OCI-LY7 (cell line): ENCODE measurements around the gene ZKSCAN4. TPM values are rescaled to one million over a fixed set of nuclear protein-coding genes. Genes with fewer than 3 reads are reported as not detected.

Source experiments
- BruUV-seq: library from RNA; stranded (reverse); fragments of 400-500 nt; replicated peaks from 2 replicates; lab custom pipeline; 2021; lab: Mats Ljungman, UMichigan
- CTCF ChIA-PET: fragments of 300-600 bp; sonication (Branson Sonifier 250); formaldehyde crosslinking; loops from one replicate; lab custom pipeline; 2022; ENCODE audit warnings: antibody characterized with exemption; ENCODE audit not compliant: unreplicated experiment; lab: Charles Lee
- POLR2A ChIA-PET: fragments of 300-600 bp; sonication (Branson Sonifier 250); formaldehyde crosslinking; loops from one replicate; lab custom pipeline; 2022; ENCODE audit warnings: antibody characterized with exemption; lab: Charles Lee
- DNase-seq: peaks from one replicate; pipeline ENCODE4 v3.0.0-alpha.2; 2015; ENCODE audit warnings: low spot score
- H2AFZ ChIP-seq: fragments of 200-600 bp; sonication (generic), shearing (Covaris generic); 2 replicates; pipeline ENCODE4 v1.6.1; 2014; ENCODE audit warnings: mild to moderate bottlenecking, antibody characterized with exemption, low read length, moderate library complexity
- H3K27ac ChIP-seq: fragments of 200-600 bp; sonication (generic); 2 replicates; pipeline ENCODE4 v1.5.1; 2014; ENCODE audit warnings: mixed run types, low read depth, mild to moderate bottlenecking, moderate library complexity, low read length, inconsistent platforms; ENCODE audit not compliant: poor library complexity, severe bottlenecking
- H3K36me3 ChIP-seq: fragments of 200-600 bp; sonication (generic); 2 replicates; pipeline ENCODE4 v1.6.1; 2014; ENCODE audit warnings: mild to moderate bottlenecking, antibody characterized with exemption, low read length, moderate library complexity, mixed read lengths; ENCODE audit not compliant: insufficient read depth
- H3K4me1 ChIP-seq: fragments of 200-600 bp; sonication (generic); 2 replicates; pipeline ENCODE4 v1.5.1; 2014; ENCODE audit warnings: mild to moderate bottlenecking, low read length; ENCODE audit not compliant: insufficient read depth, poor library complexity, severe bottlenecking
- H3K4me2 ChIP-seq: fragments of 200-600 bp; sonication (generic); 2 replicates; pipeline ENCODE4 v1.6.1; 2014; ENCODE audit warnings: mild to moderate bottlenecking, low read length
- H3K4me3 ChIP-seq: fragments of 200-600 bp; sonication (generic); 2 replicates; pipeline ENCODE4 v1.5.1; 2014; ENCODE audit warnings: mild to moderate bottlenecking, low read depth, low read length; ENCODE audit not compliant: poor library complexity, severe bottlenecking
- H3K79me2 ChIP-seq: fragments of 200-600 bp; sonication (generic); 2 replicates; pipeline ENCODE4 v1.6.1; 2016; ENCODE audit warnings: low read depth, mild to moderate bottlenecking, low read length, moderate library complexity, mixed read lengths; ENCODE audit not compliant: insufficient read depth
- H3K9me2 ChIP-seq: fragments of 200-600 bp; sonication (generic); 2 replicates; pipeline ENCODE4 v1.6.1; 2016; ENCODE audit warnings: mild to moderate bottlenecking, low read length, mixed read lengths; ENCODE audit not compliant: insufficient read depth
- H3K9me3 ChIP-seq: fragments of 200-600 bp; sonication (generic); 2 replicates; pipeline ENCODE4 v1.6.1; 2014; ENCODE audit warnings: mild to moderate bottlenecking, mixed run types, low read length, mixed read lengths
- H4K20me1 ChIP-seq: fragments of 200-600 bp; sonication (generic); 2 replicates; pipeline ENCODE4 v1.6.1; 2014; ENCODE audit warnings: mild to moderate bottlenecking, antibody characterized with exemption, low read length, moderate library complexity, mixed read lengths; ENCODE audit not compliant: insufficient read depth
- CTCF ChIP-seq: fragments of 200-600 bp; sonication (generic); conservative IDR thresholded peaks from 2 replicates; pipeline ENCODE4 v1.5.1; 2014; ENCODE audit warnings: mild to moderate bottlenecking, antibody characterized with exemption, low read length, moderate library complexity, mixed read lengths
- EZH2phosphoT487 ChIP-seq: fragments of 200-600 bp; sonication (generic); IDR thresholded peaks from 2 replicates; pipeline ENCODE4 v1.6.1; 2018; ENCODE audit warnings: low read depth, borderline replicate concordance, mild to moderate bottlenecking, mixed run types, antibody characterized with exemption, low read length, moderate library complexity, mixed read lengths
- intact Hi-C: fragments of 100-400 bp; cut with micrococcal nuclease; formaldehyde crosslinking; loops from one replicate; pipeline ENCODE4 v1.10.0; 2022; ENCODE audit not compliant: unreplicated experiment
- total RNA-seq, 2 experiments: library from RNA; depleted of rRNA in 1 of 2; stranded (reverse); fragments of >200 nt in 1 of 2; shearing (Covaris generic) in 1 of 2; gene quantifications; 2 replicates each; pipeline ENCODE4 v1.2.3, GENCODE V29; 2014 to 2022

Gene ZKSCAN4
- total RNA-seq, 2 experiments from 2014 or later = 6.9 to 7.9 TPM

GRCh38 chr6:28226460-28226859, 25.6 kb downstream of the ZKSCAN4 start:
- H3K9me2 ChIP-seq = no peaks in the 10 kb centered on the region
- ChIA-PET POLR2A (interaction anchor here (0.7 to 0.9 kb wide), 4 partner anchors 14 to 273 kb away, joined by 3 read pairs; partner anchors contain the start of gene ZSCAN26), CTCF (no interaction called here)
- TF ChIP-seq EZH2phosphoT487 = no peak
- no peak for TF ChIP-seq CTCF
- intact Hi-C loops = no loop called here
- H4K20me1 ChIP-seq = no peaks in the 10 kb centered on the region
- H3K9me3 ChIP-seq = no peaks in the 10 kb centered on the region
- no peak overlapping the region for H2AFZ ChIP-seq
- no peaks in the 10 kb centered on the region for H3K79me2 ChIP-seq
- no TSS peak for BruUV-seq
- H3K27ac ChIP-seq = no peak overlapping the region
- H3K4me2 ChIP-seq = no peak overlapping the region
- H3K36me3 ChIP-seq = 0 out of 2 replicates have a peak, but pooled peaks cover 4% of the 10 kb centered on the region
- DNase-seq = no peak
- H3K4me1 ChIP-seq = peaks cover 5% of the 10 kb centered on the region
- H3K4me3 ChIP-seq = no peak overlapping the region

- ChIA-PET POLR2A (no interaction called here), CTCF (no interaction called here)
- Histone ChIP-seq H3K36me3 (0 out of 2 replicates have a peak, but pooled peaks cover 4% of the 10 kb centered on the region), H3K27ac (no peak within 1 kb of the TSS), H3K9me2 (no peaks in the 10 kb centered on the region), H3K79me2 (no peaks in the 10 kb centered on the region), H3K4me1 (peaks cover 5% of the 10 kb centered on the region), H3K9me3 (no peaks in the 10 kb centered on the region), H2AFZ (peak within 1 kb of the TSS; percentile 82), H3K4me3 (peak within 1 kb of the TSS; percentile 83), H4K20me1 (no peaks in the 10 kb centered on the region), H3K4me2 (peak within 1 kb of the TSS; percentile 72)
- peak; percentile 76 for DNase-seq
- TF ChIP-seq CTCF (no peak), EZH2phosphoT487 (no peak)
- intact Hi-C loops = no loop called here
- BruUV-seq = TSS peak; percentile 66
Observed at GRCh38 chr6:28225056-28225834, 26.8 kb downstream of the ZKSCAN4 start, which contains the start of gene ZSCAN9. TSS of gene ZSCAN9 (plus strand) at chr6:28225275. CDS start at chr6:28227085, 1,810 bp downstream.
